HepG2 (cell line): ENCODE data around the gene BMP2K. TPM values are rescaled to one million over a fixed set of nuclear protein-coding genes. Genes with fewer than 3 reads are reported as not detected.

ENCODE experiments used
- ATAC-seq: fragments of 200-7000 bp; cut with Tn5 transposase; 3 replicates; pipeline ENCODE4 v1.9.1; 2020; ENCODE audit warnings: mild to moderate bottlenecking, moderate library complexity
- BruUV-seq: library from RNA; stranded (reverse); fragments of 400-500 nt; replicated peaks from 2 replicates; lab custom pipeline; 2021; lab: Mats Ljungman, UMichigan
- CTCF ChIA-PET: fragments of 300-600 bp; formaldehyde crosslinking; extraction: SDS; loops from one replicate; lab custom pipeline; 2021; ENCODE audit warnings: low total read pairs, inconsistent platforms, low intra/inter-chr PET ratio; lab: Yijun Ruan, JAX
- POLR2A ChIA-PET: fragments of 350-600 bp; sonication (Branson Sonifier 250); formaldehyde crosslinking; loops from one replicate; lab custom pipeline; 2020; ENCODE audit warnings: antibody characterized with exemption, inconsistent platforms; lab: Yijun Ruan, JAX
- DNase-seq: peaks from one replicate; pipeline ENCODE4 v3.0.0-alpha.2; 2015; ENCODE audit warnings: low spot score
- FAIRE-seq: peaks from 3 replicates; lab custom pipeline; 2011; peaks lifted over from hg19 to GRCh38; lab: Jason Lieb, UNC
- H2AFZ ChIP-seq: one replicate; pipeline ENCODE4 v1.6.1; 2011; ENCODE audit warnings: low read length, inconsistent platforms
- H3K27ac ChIP-seq: fragments of 300-600 bp; 3 replicates; pipeline ENCODE4 v1.8.0; 2011; ENCODE audit warnings: mixed run types, mild to moderate bottlenecking, mixed read lengths, low read length, inconsistent platforms; ENCODE audit not compliant: insufficient read depth; ENCODE audit errors: extremely low read length
- H3K27me3 ChIP-seq, 2 experiments: fragments of 200-600 bp in 1 of 2; 2 replicates in 1 of 2; 3 replicates in 1 of 2; pipeline versions ENCODE4 v1.6.0 to v1.8.0; 2011; ENCODE audit warnings: low read length in 2 of 2, mild to moderate bottlenecking in 2 of 2, moderate library complexity in 2 of 2, inconsistent platforms in 1 of 2; ENCODE audit not compliant: insufficient read depth in 2 of 2, control insufficient read depth in 1 of 2
- H3K36me3 ChIP-seq, 2 experiments: fragments of 200-600 bp in 1 of 2; replicated peaks in 1 of 2; 2 replicates in 1 of 2; 3 replicates in 1 of 2; pipeline versions ENCODE4 v1.5.1 to v1.8.0; 2011; ENCODE audit warnings: low read length in 2 of 2, inconsistent platforms in 1 of 2; ENCODE audit not compliant: insufficient read depth in 2 of 2, control insufficient read depth in 1 of 2
- H3K4me1 ChIP-seq: 2 replicates; pipeline ENCODE4 v1.5.1; 2012; ENCODE audit warnings: low read length, inconsistent platforms; ENCODE audit not compliant: insufficient read depth
- H3K4me2 ChIP-seq: 2 replicates; pipeline ENCODE4 v1.6.0; 2011; ENCODE audit warnings: low read depth, low read length, inconsistent platforms
- H3K4me3 ChIP-seq, 3 experiments: fragments of 200-600 bp in 1 of 3; sonication (generic), shearing (Covaris generic) in 1 of 3; replicated peaks in 1 of 3; 2 replicates each; pipeline ENCODE4 v1.5.1; 2011 to 2016; ENCODE audit warnings: low read length in 3 of 3, inconsistent platforms in 2 of 3, low read depth in 2 of 3, mild to moderate bottlenecking in 2 of 3, control low read depth in 1 of 3, mixed read lengths in 1 of 3; ENCODE audit not compliant: insufficient read depth in 1 of 3
- H3K79me2 ChIP-seq: one replicate; pipeline ENCODE4 v1.6.1; 2011; ENCODE audit warnings: low read length, inconsistent platforms; ENCODE audit not compliant: insufficient read depth
- H3K9ac ChIP-seq: 2 replicates; pipeline ENCODE4 v1.6.0; 2011; ENCODE audit warnings: mild to moderate bottlenecking, low read depth, low read length, inconsistent platforms; ENCODE audit not compliant: insufficient read depth
- H3K9me3 ChIP-seq: 2 replicates; pipeline ENCODE4 v1.5.1; 2012; ENCODE audit warnings: mild to moderate bottlenecking, low read length
- H4K20me1 ChIP-seq: 2 replicates; pipeline ENCODE4 v1.6.0; 2011; ENCODE audit warnings: inconsistent platforms, mild to moderate bottlenecking, low read length, moderate library complexity; ENCODE audit not compliant: insufficient read depth
- KLF9 ChIP-seq: IDR thresholded peaks from 2 replicates; pipeline ENCODE4 v1.6.1; 2016; ENCODE audit warnings: low read depth
- MEIS1 ChIP-seq: sonication (generic); formaldehyde crosslinking; IDR thresholded peaks from 2 replicates; pipeline ENCODE4 v1.9.0; 2021; ENCODE audit warnings: mild to moderate bottlenecking, missing genetic modification reagents, moderate library complexity, borderline replicate concordance
- NR2C2 ChIP-seq: sonication (generic); formaldehyde crosslinking; IDR thresholded peaks from 2 replicates; pipeline ENCODE4 v1.4.0; 2020; ENCODE audit warnings: missing genetic modification reagents, mild to moderate bottlenecking, moderate library complexity, borderline replicate concordance
- RBM22 ChIP-seq: fragments of 200-400 bp; formaldehyde crosslinking; optimal IDR thresholded peaks from 2 replicates; pipeline ENCODE3; 2017; ENCODE audit warnings: mild to moderate bottlenecking, low read length, moderate library complexity
- SALL1 ChIP-seq: sonication (generic); formaldehyde crosslinking; IDR thresholded peaks from 2 replicates; pipeline ENCODE4 v1.8.0; 2022; ENCODE audit warnings: mild to moderate bottlenecking, missing genetic modification reagents
- ZNF138 ChIP-seq: sonication (generic); formaldehyde crosslinking; IDR thresholded peaks from 2 replicates; pipeline ENCODE4 v1.5.0; 2020; ENCODE audit warnings: mild to moderate bottlenecking, low read depth, missing genetic modification reagents
- ZNF296 ChIP-seq: sonication (generic); formaldehyde crosslinking; conservative IDR thresholded peaks from 2 replicates; pipeline ENCODE4 v1.5.0; 2020; ENCODE audit warnings: mild to moderate bottlenecking, missing genetic modification reagents
- ZNF382 ChIP-seq: sonication (generic); formaldehyde crosslinking; IDR thresholded peaks from 2 replicates; pipeline ENCODE4 v1.5.0; 2020; ENCODE audit warnings: missing genetic modification reagents, mild to moderate bottlenecking, borderline replicate concordance
- ZNF468 ChIP-seq: sonication (generic); formaldehyde crosslinking; IDR thresholded peaks from 2 replicates; pipeline ENCODE4 v1.8.0; 2022; ENCODE audit warnings: mild to moderate bottlenecking, moderate library complexity, missing genetic modification reagents
- ZNF570 ChIP-seq: sonication (generic); formaldehyde crosslinking; IDR thresholded peaks from 2 replicates; pipeline ENCODE4 v1.4.0; 2020; ENCODE audit warnings: mild to moderate bottlenecking, missing genetic modification reagents, borderline replicate concordance
- WGBS: methylation state at CpG from one replicate; pipeline ENCODE4 v1.1.6; 2017; ENCODE audit warnings: low lambda C conversion rate; 5-methylcytosine and 5-hydroxymethylcytosine counted together
- in situ Hi-C: cut with HindIII; loops from 2 replicates; pipeline ENCODE4 v1.10.0; 2017; ENCODE audit warnings: low pct_unique_long_range_greater_than_20kb; ENCODE audit not compliant: extremely low pct_ligation_motif_present
- intact Hi-C: fragments of 100-400 bp; cut with micrococcal nuclease; formaldehyde crosslinking; loops from one replicate; pipeline ENCODE4 v1.10.0; 2022; ENCODE audit not compliant: unreplicated experiment
- polyA plus RNA-seq, 8 experiments: library from polyadenylated mRNA; depleted of rRNA in 3 of 8; stranded (reverse) in 7 of 8; unstranded in 1 of 8; fragments of >200 nt; fragmentation: Illumina TruSeq in 4 of 8; extraction: Trizol in 4 of 8; gene quantifications; 2 replicates each; pipeline versions ENCODE4 v1.2.1 to v1.2.3, GENCODE V29; 2011 to 2016; ENCODE audit warnings: low read depth in 4 of 8, missing spikeins in 1 of 8, mixed read lengths in 1 of 8; ENCODE audit not compliant: insufficient read depth in 1 of 8
- total RNA-seq, 5 experiments: library from RNA; depleted of rRNA; stranded (reverse); fragments of >200 nt; fragmentation: Illumina TruSeq; extraction: Trizol; gene quantifications; 2 replicates each; pipeline ENCODE4 v1.2.3, GENCODE V29; 2016; ENCODE audit warnings: low read depth in 1 of 5
- TF ChIP-seq, protein P1 (sequence below): sonication (generic); formaldehyde crosslinking; IDR thresholded peaks from 2 replicates; pipeline ENCODE4 v1.4.0; 2020; ENCODE audit warnings: missing genetic modification reagents
- TF ChIP-seq, protein P2 (sequence below): IDR thresholded peaks from 2 replicates; pipeline ENCODE4 v1.6.1; 2016; ENCODE audit warnings: low read depth, missing genetic modification reagents, missing compliant biosample characterization

The BMP2K gene
- total and polyA plus RNA-seq, 2 of the 13 experiments (the other 11 are each of a cell fraction or from before 2014, with no cell fraction given) = 8.6 to 15.2 TPM

GRCh38 chr4:78803983-78804382 lies 27.8 kb downstream of the BMP2K start:
- Histone ChIP-seq H3K4me2 (no peak overlapping the region), H3K4me1 (peaks cover 10% of the 10 kb centered on the region), H3K9me3 (no peaks in the 10 kb centered on the region), H3K9ac (no peak overlapping the region), H3K36me3 (no peaks in the 10 kb centered on the region), H2AFZ (no peak overlapping the region), H3K27me3 (no peaks in the 10 kb centered on the region), H3K79me2 (peaks cover 8% of the 10 kb centered on the region), H3K27ac (no peak overlapping the region), H3K4me3 (no peak overlapping the region), H4K20me1 (no peaks in the 10 kb centered on the region)
- intact Hi-C loops = no loop called here
- POLR2A ChIA-PET = no interaction called here
- in situ Hi-C loops = no loop called here
- no peak for FAIRE-seq
- ATAC-seq = no peak
- BruUV-seq = no TSS peak
- DNase-seq = no peak
- WGBS = 96% methylated on average over 1 of the region's 1 CpG
- CTCF ChIA-PET = no interaction called here
- TF ChIP-seq MEIS1 (CRISPR knock-in tag) (no peak), ZNF468 (CRISPR knock-in tag) (no peak), NR2C2 (no peak), ZNF138 (no peak), KLF9 (no peak), RBM22 (no peak)

DNA sequence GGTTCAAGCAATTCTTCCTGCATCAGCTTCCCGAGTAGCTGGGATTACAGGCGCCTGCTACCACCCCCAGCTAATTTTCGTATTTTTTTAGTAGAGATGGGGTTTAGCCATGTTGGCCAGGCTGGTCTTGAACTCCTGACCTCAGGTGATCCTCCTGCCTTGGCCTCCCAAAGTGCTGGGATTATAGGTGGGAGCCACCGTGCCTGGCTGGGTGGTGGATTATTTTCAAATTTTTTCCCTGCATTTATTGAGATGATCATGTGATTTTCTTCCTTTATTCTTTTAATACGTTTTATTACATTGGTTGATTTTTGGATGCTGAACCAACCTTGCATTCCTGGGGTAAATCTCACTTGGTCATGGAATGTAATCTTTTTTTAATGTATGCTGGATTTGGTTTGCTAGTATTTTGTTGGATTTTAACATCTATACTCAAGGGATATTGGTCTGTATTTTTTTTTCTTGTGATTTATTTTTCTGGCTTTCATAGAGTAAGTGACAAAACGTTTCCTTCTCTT lies 30.9 kb downstream of the BMP2K start:
- H2AFZ ChIP-seq = no peak overlapping the region
- ChIA-PET CTCF (no interaction called here), POLR2A (no interaction called here)
- no peaks in the 10 kb centered on the region for H3K36me3 ChIP-seq
- peaks cover 5% of the 10 kb centered on the region for H3K79me2 ChIP-seq
- no peaks in the 10 kb centered on the region for H4K20me1 ChIP-seq
- H3K4me2 ChIP-seq = no peak overlapping the region
- FAIRE-seq (no peak), DNase-seq (no peak), ATAC-seq (no peak)
- H3K4me3 ChIP-seq = no peak overlapping the region
- no peak overlapping the region for H3K9ac ChIP-seq
- no peak overlapping the region for H3K27ac ChIP-seq
- WGBS = over 99% methylated on average over 6 of the region's 6 CpGs
- in situ Hi-C loops (no loop called here), intact Hi-C loops (no loop called here)
- H3K4me1 ChIP-seq = peaks cover 9% of the 10 kb centered on the region
- no peaks in the 10 kb centered on the region for H3K27me3 ChIP-seq
- BruUV-seq = no TSS peak
- H3K9me3 ChIP-seq = no peaks in the 10 kb centered on the region
- TF ChIP-seq ZNF382 (CRISPR knock-in tag) (no peak), ZNF570 (CRISPR knock-in tag) (no peak), ZNF296 (CRISPR knock-in tag) (no peak), SALL1 (no peak)
- TF ChIP-seq, protein P1, sequence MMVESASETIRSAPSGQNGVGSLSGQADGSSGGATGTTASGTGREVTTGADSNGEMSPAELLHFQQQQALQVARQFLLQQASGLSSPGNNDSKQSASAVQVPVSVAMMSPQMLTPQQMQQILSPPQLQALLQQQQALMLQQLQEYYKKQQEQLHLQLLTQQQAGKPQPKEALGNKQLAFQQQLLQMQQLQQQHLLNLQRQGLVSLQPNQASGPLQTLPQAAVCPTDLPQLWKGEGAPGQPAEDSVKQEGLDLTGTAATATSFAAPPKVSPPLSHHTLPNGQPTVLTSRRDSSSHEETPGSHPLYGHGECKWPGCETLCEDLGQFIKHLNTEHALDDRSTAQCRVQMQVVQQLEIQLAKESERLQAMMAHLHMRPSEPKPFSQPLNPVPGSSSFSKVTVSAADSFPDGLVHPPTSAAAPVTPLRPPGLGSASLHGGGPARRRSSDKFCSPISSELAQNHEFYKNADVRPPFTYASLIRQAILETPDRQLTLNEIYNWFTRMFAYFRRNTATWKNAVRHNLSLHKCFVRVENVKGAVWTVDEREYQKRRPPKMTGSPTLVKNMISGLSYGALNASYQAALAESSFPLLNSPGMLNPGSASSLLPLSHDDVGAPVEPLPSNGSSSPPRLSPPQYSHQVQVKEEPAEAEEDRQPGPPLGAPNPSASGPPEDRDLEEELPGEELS (CRISPR knock-in tag) = no peak
- TF ChIP-seq, protein P2, sequence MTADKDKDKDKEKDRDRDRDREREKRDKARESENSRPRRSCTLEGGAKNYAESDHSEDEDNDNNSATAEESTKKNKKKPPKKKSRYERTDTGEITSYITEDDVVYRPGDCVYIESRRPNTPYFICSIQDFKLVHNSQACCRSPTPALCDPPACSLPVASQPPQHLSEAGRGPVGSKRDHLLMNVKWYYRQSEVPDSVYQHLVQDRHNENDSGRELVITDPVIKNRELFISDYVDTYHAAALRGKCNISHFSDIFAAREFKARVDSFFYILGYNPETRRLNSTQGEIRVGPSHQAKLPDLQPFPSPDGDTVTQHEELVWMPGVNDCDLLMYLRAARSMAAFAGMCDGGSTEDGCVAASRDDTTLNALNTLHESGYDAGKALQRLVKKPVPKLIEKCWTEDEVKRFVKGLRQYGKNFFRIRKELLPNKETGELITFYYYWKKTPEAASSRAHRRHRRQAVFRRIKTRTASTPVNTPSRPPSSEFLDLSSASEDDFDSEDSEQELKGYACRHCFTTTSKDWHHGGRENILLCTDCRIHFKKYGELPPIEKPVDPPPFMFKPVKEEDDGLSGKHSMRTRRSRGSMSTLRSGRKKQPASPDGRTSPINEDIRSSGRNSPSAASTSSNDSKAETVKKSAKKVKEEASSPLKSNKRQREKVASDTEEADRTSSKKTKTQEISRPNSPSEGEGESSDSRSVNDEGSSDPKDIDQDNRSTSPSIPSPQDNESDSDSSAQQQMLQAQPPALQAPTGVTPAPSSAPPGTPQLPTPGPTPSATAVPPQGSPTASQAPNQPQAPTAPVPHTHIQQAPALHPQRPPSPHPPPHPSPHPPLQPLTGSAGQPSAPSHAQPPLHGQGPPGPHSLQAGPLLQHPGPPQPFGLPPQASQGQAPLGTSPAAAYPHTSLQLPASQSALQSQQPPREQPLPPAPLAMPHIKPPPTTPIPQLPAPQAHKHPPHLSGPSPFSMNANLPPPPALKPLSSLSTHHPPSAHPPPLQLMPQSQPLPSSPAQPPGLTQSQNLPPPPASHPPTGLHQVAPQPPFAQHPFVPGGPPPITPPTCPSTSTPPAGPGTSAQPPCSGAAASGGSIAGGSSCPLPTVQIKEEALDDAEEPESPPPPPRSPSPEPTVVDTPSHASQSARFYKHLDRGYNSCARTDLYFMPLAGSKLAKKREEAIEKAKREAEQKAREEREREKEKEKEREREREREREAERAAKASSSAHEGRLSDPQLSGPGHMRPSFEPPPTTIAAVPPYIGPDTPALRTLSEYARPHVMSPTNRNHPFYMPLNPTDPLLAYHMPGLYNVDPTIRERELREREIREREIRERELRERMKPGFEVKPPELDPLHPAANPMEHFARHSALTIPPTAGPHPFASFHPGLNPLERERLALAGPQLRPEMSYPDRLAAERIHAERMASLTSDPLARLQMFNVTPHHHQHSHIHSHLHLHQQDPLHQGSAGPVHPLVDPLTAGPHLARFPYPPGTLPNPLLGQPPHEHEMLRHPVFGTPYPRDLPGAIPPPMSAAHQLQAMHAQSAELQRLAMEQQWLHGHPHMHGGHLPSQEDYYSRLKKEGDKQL (CRISPR knock-in tag) = no peak
